ENCODE results near the gene MTHFD2L. TPM values are rescaled to one million over a fixed set of nuclear protein-coding genes. Genes with fewer than 3 reads are reported as not detected.

MTHFD2L gene
- total RNA-seq, 1 donor: 15.0 TPM

DNA sequence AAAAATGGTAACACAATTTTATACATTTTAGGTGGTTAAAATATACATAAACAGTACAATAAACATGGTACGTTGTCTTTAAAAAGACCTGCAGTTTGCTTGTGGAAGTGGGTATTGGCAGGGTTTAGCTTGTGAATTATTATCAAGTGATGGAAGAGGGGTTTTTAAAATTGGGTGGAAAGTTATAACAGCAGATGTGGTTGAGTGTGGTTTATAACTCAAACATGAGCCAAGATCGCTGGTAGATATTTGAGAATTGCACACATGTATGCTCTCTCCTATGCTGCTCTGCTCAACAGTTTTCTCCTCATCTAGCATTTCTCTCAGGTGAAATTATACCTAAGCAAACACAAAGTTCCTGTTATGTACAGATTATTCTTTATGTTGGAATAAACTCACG is 164.4 kb downstream of the MTHFD2L start:
- DNase-seq (ENCODE audit: low read depth): no peak
- TF ChIP-seq, protein P1, sequence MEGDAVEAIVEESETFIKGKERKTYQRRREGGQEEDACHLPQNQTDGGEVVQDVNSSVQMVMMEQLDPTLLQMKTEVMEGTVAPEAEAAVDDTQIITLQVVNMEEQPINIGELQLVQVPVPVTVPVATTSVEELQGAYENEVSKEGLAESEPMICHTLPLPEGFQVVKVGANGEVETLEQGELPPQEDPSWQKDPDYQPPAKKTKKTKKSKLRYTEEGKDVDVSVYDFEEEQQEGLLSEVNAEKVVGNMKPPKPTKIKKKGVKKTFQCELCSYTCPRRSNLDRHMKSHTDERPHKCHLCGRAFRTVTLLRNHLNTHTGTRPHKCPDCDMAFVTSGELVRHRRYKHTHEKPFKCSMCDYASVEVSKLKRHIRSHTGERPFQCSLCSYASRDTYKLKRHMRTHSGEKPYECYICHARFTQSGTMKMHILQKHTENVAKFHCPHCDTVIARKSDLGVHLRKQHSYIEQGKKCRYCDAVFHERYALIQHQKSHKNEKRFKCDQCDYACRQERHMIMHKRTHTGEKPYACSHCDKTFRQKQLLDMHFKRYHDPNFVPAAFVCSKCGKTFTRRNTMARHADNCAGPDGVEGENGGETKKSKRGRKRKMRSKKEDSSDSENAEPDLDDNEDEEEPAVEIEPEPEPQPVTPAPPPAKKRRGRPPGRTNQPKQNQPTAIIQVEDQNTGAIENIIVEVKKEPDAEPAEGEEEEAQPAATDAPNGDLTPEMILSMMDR (IDR thresholded peaks at IDR 0.05; ENCODE audit: insufficient read depth, low read length): no peak
- no peak overlapping the region for H3K4me3 ChIP-seq (ENCODE audit: low read depth, low read length)

DNA sequence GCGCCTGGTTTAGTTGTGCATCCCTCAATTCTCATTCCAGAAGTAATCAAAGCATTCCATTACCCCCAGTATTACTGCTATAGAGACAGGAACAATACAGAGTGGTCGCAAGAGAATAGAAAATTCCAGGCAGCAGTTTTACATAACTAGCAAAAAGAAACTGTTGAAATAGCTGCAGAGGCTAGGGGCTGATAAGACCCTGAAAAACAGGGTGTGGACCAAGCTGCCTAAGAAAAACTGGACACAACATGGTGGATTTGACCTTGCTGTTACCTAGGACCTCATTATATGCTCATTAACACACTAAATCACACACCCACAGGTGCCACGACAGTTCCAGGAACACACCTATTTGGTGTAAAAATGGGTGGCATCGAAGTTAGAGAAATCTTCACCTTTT is 165.7 kb downstream of the MTHFD2L start:
- no peak for DNase-seq (ENCODE audit: low read depth)
- H3K4me3 ChIP-seq (ENCODE audit: low read depth, low read length): no peak overlapping the region
- TF ChIP-seq, protein P1 (IDR thresholded peaks at IDR 0.05; ENCODE audit: insufficient read depth, low read length): no peak

GRCh38 chr4:74324262-74324661 is 166.3 kb downstream of the MTHFD2L start:
- no peak overlapping the region for H3K4me3 ChIP-seq (ENCODE audit: low read depth, low read length)
- DNase-seq (ENCODE audit: low read depth): no peak
- TF ChIP-seq, protein P1 (IDR thresholded peaks at IDR 0.05; ENCODE audit: insufficient read depth, low read length): no peak

GRCh38 chr4:74325886-74326285 is 168.0 kb downstream of the MTHFD2L start:
- DNase-seq (ENCODE audit: low read depth): no peak
- TF ChIP-seq, protein P1 (IDR thresholded peaks at IDR 0.05; ENCODE audit: insufficient read depth, low read length): no peak
- no peak overlapping the region for H3K4me3 ChIP-seq (ENCODE audit: low read depth, low read length)

- H3K4me3 ChIP-seq (ENCODE audit: low read depth, low read length): no peak overlapping the region
- TF ChIP-seq, protein P1 (IDR thresholded peaks at IDR 0.05; ENCODE audit: insufficient read depth, low read length): no peak
- no peak for DNase-seq (ENCODE audit: low read depth)
Observed at GRCh38 chr4:74327762-74328161, 169.8 kb downstream of the MTHFD2L start.

DNA sequence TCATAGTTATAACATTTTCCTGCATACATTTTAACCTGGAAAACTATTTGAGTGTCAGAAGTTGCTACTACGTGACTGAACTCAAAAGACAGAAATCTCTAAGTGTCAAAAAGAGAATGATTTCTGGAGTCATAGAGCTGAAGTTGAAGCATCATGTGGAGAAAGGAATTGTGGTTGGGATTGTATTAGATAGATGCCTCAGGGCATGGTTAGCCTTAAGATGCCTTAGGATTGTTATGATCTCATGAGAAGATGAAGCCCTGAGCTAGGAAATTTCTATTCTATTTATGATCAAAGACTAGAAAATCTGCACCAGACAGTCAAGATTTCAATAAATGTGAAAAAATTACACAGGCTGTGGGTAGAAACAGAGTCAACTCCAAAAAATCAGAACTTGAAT is 170.6 kb downstream of the MTHFD2L start:
- TF ChIP-seq, protein P1 (IDR thresholded peaks at IDR 0.05; ENCODE audit: insufficient read depth, low read length): no peak
- H3K4me3 ChIP-seq (ENCODE audit: low read depth, low read length): no peak overlapping the region
- no peak for DNase-seq (ENCODE audit: low read depth)

- H3K4me3 ChIP-seq (ENCODE audit: low read depth, low read length): no peak overlapping the region
- TF ChIP-seq, protein P1 (IDR thresholded peaks at IDR 0.05; ENCODE audit: insufficient read depth, low read length): no peak
- no peak for DNase-seq (ENCODE audit: low read depth)
Observed at GRCh38 chr4:74329307-74329706, 171.4 kb downstream of the MTHFD2L start.
